ENCODE data around the gene PLB1.

Gene PLB1

DNA sequence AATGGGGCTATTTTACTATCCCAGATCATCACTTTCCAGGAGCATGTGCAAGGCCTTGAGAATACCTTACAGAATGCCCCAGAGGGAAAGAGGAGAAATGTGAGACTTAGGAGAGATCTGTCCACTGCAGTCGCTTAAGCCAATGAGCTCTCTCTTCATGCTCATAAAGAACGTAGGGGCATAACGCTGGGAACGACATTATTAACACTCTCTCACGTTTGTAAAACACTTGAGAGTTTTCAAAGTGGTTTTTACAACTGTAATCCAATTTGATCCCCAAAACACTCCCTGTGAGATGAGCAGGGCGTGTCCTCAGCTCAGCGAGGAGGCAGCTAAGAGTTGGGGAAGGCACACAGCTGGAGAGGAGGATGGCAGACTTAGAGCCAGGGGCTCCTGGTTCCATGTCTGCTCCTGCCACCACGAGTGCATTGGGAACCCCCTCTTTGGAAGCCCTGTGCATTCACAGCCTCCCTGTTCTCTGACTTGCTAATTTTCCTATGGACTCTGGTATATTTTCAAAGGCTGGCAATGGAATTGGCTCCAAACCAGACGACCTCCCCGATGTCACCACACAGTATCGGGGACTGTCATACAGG lies 97.4 kb downstream of the PLB1 start:
- intact Hi-C loops (cut with DNase I; ENCODE audit: low total_unique reads) = no loop called here
- DNase-seq = no peak
- TF ChIP-seq, protein P1, sequence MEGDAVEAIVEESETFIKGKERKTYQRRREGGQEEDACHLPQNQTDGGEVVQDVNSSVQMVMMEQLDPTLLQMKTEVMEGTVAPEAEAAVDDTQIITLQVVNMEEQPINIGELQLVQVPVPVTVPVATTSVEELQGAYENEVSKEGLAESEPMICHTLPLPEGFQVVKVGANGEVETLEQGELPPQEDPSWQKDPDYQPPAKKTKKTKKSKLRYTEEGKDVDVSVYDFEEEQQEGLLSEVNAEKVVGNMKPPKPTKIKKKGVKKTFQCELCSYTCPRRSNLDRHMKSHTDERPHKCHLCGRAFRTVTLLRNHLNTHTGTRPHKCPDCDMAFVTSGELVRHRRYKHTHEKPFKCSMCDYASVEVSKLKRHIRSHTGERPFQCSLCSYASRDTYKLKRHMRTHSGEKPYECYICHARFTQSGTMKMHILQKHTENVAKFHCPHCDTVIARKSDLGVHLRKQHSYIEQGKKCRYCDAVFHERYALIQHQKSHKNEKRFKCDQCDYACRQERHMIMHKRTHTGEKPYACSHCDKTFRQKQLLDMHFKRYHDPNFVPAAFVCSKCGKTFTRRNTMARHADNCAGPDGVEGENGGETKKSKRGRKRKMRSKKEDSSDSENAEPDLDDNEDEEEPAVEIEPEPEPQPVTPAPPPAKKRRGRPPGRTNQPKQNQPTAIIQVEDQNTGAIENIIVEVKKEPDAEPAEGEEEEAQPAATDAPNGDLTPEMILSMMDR (IDR thresholded peaks at IDR 0.05) = no peak

DNA sequence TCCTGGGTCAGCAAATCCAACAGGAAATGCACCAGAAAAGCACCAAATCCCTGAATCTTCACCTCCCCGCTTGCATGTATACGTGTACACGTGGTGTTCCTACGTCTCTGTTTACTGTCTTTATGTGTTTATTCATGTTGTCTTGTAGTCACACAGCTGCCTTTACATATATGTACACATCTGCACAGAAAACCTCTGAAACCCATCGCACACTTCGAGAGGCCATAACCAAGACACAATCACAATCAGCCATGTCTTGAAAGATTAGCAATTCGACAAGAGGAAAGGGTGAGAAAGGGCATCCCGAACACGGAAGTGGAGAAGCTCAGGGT lies 98.1 kb downstream of the PLB1 start:
- no peak for DNase-seq
- TF ChIP-seq, protein P1 (IDR thresholded peaks at IDR 0.05) = no peak
- no peaks in the 10 kb centered on the region for H3K27me3 ChIP-seq
- no peaks in the 10 kb centered on the region for H3K36me3 ChIP-seq
- peaks cover 0 to 50% (median 27%) of the 10 kb centered on the region in 4 donors for H3K4me1 ChIP-seq
- intact Hi-C loops (cut with DNase I; ENCODE audit: low total_unique reads) = loop anchor here (2.0 kb wide), 1 partner anchor 159 kb away; no protein-coding TSS in a partner anchor
- peak overlapping the region; percentile 83 to 90 for H3K27ac ChIP-seq
- H3K4me3 ChIP-seq = no peak overlapping the region
- no peaks in the 10 kb centered on the region for H3K9me3 ChIP-seq

More for the DNA sequence above, 97.4 kb downstream of the PLB1 start:
- no peaks in the 10 kb centered on the region for H3K9me3 ChIP-seq
- peaks cover 0 to 43% (median 23%) of the 10 kb centered on the region in 4 donors for H3K4me1 ChIP-seq
- no peak overlapping the region for H3K4me3 ChIP-seq
- no peaks in the 10 kb centered on the region for H3K36me3 ChIP-seq
- H3K27ac ChIP-seq = peak overlapping the region; percentile 83 to 90
- no peaks in the 10 kb centered on the region for H3K27me3 ChIP-seq

DNA sequence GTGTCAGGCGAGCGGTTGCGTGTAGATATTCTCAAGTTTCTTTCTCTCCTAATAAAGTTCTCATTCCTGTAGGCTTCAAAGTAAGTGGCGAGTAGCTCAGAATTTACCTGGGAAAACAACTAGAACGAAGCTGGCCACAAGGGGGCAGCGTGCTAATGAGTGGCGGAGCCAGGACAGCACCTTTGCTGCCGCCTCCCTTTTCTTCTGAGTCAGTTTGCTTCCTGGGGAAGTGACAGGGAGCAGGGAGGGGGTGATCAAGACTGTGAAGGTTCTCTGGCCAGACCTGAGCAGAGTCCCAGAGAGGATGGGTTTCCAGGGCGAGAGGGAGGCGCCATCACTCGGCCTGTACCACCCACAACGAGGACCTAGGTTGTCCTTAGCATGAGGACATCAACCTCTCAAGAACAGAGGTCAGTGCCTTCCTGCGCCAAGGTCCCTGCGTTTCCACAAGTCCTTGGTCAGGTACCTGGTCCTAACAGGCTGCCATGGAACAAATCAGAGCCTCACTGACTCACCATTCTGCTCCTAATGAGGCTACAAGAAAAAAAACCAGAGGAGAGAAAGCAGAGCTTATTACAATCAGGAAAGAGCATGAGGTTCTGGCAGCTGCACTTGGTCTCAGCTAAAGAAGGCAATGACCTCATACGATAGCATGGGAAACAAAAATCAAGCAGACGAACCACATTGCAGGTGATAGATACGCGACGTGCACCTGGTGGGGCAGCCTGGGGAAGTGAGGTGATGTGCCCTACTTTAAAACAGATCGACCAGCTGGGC lies 98.7 kb downstream of the PLB1 start:
- peak overlapping the region; percentile 83 to 90 for H3K27ac ChIP-seq
- no peaks in the 10 kb centered on the region for H3K27me3 ChIP-seq
- H3K9me3 ChIP-seq = no peaks in the 10 kb centered on the region
- intact Hi-C loops (cut with DNase I; ENCODE audit: low total_unique reads) = loop anchor here (2.0 kb wide), 1 partner anchor 158 kb away; no protein-coding TSS in a partner anchor
- DNase-seq = peak; percentile 92 to 94
- H3K36me3 ChIP-seq = no peaks in the 10 kb centered on the region
- peaks cover 0 to 53% (median 27%) of the 10 kb centered on the region in 4 donors for H3K4me1 ChIP-seq
- no peak overlapping the region for H3K4me3 ChIP-seq
- TF ChIP-seq, protein P1 (IDR thresholded peaks at IDR 0.05) = peak; percentile 81 to 94

DNA sequence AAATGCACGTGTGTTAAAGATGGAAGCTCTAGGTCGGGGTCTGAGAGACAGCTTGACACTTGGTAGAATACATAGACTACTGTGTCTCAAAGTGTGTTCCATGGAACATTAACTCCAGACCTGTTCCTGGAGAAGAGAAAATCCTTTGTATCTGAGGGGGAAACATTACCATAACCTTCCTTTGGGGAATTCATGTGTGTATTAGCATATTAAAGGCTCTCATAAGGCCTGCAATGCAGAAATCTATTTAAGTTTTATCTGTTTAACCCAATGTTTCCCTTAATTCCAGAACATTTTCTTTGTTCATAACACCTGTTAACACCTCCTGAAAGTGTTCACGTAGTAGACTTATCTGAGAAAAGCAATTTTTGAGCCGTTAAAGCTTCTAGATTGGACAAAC lies 99.5 kb downstream of the PLB1 start:
- Histone ChIP-seq H3K4me3 (no peak overlapping the region), H3K36me3 (no peaks in the 10 kb centered on the region), H3K27me3 (no peaks in the 10 kb centered on the region), H3K27ac (peak overlapping the region; percentile 83 to 90), H3K4me1 (peaks cover 0 to 53% (median 27%) of the 10 kb centered on the region in 4 donors), H3K9me3 (no peaks in the 10 kb centered on the region)
- DNase-seq = no peak
- intact Hi-C loops (cut with DNase I; ENCODE audit: low total_unique reads) = loop anchor here (2.0 kb wide), 1 partner anchor 157 kb away; no protein-coding TSS in a partner anchor
- TF ChIP-seq, protein P1 (IDR thresholded peaks at IDR 0.05) = no peak

DNA sequence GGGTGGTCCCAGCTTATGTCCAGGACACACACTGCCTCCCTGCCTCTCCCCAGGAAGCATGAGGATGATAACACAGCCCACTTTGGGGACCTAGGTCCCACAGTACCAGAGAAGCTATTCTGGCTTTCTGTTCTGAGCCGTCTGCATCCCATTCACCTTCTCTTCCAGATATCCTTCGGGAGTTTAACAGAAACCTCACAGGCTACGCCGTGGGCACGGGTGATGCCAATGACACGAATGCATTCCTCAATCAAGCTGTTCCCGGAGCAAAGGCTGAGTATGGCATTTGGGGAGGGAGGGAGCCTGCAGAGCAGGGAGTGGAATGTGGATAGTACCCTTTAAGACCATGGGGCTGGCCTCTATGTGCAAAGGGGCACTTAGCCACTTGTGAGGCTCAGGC lies 102.6 kb downstream of the PLB1 start:
- H3K27me3 ChIP-seq = no peaks in the 10 kb centered on the region
- peak overlapping the region; percentile 83 to 90 for H3K27ac ChIP-seq
- no peaks in the 10 kb centered on the region for H3K9me3 ChIP-seq
- no peak overlapping the region for H3K4me3 ChIP-seq
- no peaks in the 10 kb centered on the region for H3K36me3 ChIP-seq
- TF ChIP-seq, protein P1 (IDR thresholded peaks at IDR 0.05) = no peak
- no peak for DNase-seq
- peaks cover 0 to 53% (median 30%) of the 10 kb centered on the region in 4 donors for H3K4me1 ChIP-seq
- intact Hi-C loops (cut with DNase I; ENCODE audit: low total_unique reads) = no loop called here

Measured in tibial artery (tissue), 4 donors.